ENCODE measurements around the gene PIAS4. TPM values are rescaled to one million over a fixed set of nuclear protein-coding genes. Genes with fewer than 3 reads are reported as not detected.

PIAS4 gene
- total RNA-seq, 2 experiments from 2014 or later: 32.9 to 34.7 TPM

DNA sequence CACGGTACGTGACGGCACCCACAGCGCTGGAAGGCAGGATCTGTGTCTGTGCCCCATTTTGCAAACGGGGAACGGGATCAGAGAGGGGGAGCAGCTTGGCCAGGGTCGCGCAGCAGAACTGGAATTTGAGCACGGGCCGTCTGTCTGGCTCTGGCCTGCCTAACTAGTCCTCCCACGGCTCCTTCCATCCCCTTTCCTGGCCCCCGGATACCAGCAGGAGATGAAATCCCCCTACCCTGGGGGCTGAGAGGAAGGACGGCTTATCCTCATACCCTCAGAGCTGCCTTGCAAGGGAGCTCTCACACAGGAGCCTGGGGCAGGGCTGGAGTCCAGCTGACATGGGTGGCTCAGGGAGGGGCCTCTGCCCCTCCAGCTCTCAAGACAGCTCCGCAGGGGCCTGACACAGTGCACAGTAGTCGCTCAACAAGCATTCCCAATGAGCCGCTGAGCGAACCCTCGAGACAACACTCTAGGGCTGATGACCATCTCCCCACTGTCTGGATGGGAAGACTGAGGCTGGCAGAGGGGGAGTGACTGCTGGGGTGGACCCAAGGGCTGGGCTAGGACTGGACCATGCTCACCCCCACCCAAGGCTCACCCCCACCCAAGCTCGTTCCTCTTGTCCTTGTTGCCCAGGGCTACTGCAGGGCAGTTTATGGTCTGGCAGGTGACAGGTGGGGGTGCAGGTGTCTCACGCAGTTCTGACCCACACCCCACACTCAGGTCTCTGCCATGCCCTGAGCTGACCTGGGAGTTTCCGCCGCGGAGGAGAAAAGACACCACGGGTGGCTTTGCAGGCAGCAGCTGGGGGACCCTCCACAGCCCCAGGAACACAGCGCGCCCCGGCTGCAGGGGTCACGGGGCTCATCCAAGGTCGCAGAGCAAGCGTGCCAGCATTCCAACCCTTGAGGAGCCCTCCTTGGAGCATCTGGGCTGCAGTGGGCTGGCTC, 55.2 kb downstream of the PIAS4 start:
- POLR2A ChIA-PET: interaction anchor here (0.9 kb wide), 1 partner anchor 57 kb away, joined by 3 read pairs; no protein-coding TSS in a partner anchor
- CTCF ChIA-PET: no interaction called here

DNA sequence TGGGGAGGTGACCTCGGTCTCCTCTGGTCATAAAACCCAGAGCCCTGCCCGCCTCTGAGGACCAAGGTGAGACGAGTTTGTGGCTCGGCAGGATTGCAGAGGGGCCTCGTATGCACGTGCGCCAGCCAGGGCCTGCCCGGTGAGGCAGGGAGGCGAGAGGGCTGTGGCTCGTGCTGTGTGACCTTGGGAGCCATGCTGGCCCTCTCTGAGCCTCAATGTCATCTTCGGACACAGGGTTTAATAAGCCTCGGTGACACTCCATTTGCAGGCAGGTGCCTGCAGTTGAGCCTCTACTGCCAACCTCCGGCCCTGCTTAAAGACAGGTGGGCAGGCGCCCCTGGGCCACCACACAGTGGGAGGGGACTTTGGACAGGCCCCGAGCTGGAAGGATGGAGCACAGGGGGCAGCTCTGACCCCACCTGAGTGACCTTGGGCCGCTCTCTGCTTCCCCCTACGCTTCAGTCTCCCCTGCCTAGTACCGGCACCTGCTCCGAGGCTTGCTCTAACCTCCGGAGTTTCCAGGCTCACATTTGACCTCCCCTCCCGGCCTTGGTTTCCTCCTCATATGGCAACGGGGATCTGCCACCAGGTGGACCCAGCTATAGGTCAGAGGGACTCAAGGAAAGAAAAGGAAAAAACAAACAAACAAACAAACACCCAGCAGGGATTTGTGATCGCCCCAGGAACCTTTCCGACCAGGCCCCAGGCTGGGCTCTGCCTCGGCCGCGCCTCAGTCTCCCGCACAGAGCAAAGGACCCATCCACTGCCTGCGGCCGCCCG, 56.0 kb downstream of the PIAS4 start:
- ChIA-PET POLR2A (no interaction called here), CTCF (interaction anchor here (0.6 kb wide), 1 partner anchor 80 kb away, joined by 3 read pairs; no protein-coding TSS in a partner anchor)

DNA sequence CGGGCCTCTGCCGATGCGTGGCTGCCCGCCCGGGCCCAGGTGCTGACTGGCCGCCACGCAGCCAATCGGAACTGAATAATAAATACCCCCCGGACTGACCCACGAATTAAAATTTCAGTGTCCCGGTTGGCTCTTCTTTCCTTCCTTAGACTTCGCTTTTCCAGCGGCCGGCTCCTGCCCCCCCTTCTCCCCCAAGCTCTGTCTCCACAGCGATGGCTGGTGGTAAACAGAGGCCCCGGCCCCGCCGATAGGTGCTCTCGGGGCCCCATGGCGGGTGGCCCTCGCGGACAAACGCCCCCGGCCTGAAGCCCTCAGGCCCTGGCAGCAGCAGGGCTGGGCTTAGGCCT, 56.6 kb downstream of the PIAS4 start:
- POLR2A ChIA-PET: no interaction called here

DNA sequence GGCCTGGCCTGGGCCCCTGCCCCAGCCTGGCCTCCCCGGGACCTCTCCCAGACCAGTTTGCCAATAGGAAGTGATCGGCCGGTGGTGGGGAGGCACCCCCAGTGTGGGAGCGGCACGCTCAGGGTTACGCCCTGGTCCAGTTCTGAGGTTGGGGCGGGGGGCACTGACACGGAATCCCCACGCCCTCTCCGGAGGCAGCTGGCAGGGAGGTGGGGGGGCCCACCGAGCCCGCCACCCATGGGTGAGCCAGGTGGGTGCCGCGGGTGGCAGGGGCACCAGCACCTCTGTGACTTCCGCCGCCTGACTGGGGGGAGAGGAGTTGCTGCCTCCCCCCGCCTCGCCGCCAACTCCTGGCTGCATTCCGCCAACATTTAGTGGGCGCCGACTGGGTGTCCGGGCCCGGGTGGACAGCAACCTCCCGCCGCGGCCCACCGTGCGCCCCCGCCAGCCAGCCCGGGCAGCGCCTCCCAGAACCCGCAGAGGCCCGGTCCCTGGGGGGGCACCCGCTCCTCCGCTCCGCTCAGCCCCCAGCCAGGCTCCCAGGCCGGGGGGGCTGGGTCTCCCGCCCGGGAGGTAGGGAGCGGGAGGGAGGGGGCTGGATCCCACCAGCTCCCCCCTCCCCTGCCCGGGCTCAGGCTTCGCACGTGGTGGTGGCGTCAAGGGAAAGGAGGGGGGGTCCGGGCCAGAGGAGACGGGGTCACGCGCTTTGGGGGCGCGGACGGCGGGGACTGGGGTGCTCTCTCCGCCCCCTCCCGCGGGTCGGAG, 57.1 kb downstream of the PIAS4 start:
- ChIA-PET CTCF (interaction anchor here (0.6 kb wide), 1 partner anchor 14 kb away, joined by 3 read pairs; no protein-coding TSS in a partner anchor), POLR2A (interaction anchor here (0.5 kb wide), 1 partner anchor 40 kb away, joined by 3 read pairs; no protein-coding TSS in a partner anchor)

More for the DNA sequence above, 56.6 kb downstream of the PIAS4 start:
- CTCF ChIA-PET: interaction anchor here (0.6 kb wide), 2 partner anchors 15 to 79 kb away, joined by 3 read pairs; no protein-coding TSS in a partner anchor

DNA sequence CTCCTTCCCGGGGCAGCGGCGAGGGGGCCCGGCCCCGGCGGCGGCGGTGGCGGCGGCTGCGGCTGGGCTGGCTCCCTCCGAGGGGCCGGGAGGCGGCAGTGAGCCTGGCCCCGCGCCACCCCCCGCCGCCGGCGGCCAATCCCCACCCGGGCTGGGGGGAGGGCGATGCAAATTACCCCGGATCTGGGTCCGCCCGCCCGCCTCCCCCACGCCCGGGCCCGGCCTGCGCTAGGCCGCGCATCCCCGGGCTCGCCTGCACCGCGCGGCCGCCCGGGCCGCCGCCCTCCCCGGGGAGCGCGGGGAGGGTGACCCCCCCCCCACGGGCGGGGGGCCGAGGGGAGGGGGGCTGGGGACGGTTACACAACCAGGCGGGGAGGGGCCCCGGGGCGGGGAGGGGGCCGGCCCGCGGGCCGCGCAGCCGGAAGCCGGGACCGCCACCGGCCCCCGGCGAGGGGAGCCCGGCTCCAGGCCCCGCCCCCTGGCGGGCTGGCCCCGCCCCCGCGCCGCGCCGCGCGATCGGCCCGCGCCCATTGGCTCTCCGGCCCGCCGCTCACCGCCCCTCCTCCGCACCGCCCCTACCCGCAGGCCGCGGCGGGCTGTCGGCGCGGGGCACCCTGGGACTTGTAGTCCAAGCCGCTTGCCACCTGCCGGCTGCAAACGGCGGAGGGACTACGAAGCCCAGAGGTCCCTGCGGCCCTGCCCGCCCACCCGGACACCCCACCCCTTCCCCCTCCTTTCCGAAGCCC, 58.1 kb downstream of the PIAS4 start:
- POLR2A ChIA-PET: interaction anchor here (0.7 to 1.6 kb wide), 3 partner anchors 13 to 80 kb away, joined by 3 to 5 read pairs (median 4); partner anchors contain the start of gene EEF2
- CTCF ChIA-PET: interaction anchor here (0.5 kb wide), 1 partner anchor 747 kb away, joined by 3 read pairs; no protein-coding TSS in a partner anchor

DNA sequence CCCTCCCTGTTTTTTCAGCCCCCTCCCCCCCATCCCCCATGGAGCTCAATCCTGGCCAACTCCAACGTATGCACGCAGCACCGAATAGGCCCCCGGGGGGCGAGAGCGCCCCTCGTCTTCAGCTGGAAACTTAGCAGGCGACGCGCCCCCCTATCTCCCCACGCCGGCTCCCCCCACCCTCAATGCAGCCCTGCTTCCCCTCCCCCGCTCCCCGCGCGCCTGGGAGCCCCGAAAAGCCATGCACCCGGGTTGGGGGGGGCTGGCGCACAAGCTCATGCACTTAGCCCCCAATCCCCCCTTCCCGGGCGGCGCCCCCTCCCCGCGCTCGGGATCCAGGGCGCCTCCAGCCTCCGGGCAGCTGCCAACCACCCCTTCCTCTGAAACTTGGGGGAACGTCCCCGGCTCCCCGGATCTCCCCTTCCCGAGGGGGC, 58.7 kb downstream of the PIAS4 start:
- ChIA-PET POLR2A (interaction anchor here (0.6 to 1.6 kb wide), 4 partner anchors 12 to 81 kb away, joined by 3 to 5 read pairs (median 4); partner anchors contain the start of gene EEF2), CTCF (interaction anchor here (0.5 kb wide), 1 partner anchor 746 kb away, joined by 3 read pairs; no protein-coding TSS in a partner anchor)

DNA sequence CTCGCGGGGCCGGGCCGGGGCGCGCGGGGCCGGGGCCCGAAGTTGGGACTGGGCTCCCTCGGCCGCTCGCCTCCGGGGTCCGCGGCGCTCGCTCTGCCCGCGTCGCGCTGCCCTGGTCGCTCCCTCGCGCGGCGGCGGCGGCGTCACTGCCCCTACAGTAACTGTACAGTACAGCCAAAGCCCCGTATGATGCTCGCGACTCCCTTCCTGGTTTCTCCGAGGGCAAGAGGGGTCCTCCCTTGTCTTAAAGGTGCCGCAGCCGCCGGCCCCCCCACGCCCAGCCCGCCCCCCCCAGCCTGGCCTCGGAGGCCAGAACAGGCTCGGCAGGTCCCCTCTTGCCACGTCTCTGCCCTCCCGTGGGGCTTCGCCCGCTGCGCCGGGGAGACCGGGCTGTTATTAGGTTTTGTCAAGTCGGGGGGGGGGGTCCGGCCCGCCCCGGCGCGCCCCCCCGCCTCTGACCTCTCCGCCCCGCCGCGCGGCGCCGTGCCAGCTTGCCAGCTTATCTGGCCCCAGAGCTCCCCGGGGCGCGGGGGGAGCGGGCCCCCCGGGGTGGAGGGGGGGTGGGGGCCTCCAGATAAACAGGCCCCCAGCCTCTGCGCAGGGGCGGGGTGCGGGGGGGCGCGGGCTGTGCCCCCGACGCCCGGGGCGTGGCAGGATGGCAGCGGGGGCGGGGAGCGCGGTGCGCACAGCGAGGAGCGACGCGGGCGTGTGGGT, 59.3 kb downstream of the PIAS4 start, which contains the start of gene ZBTB7A:
Gene ZBTB7A, minus strand, starts transcription at position 218 of the 714 bp plus-strand sequence. CDS start 11,667 bp downstream, outside the sequence.
- CTCF ChIA-PET: no interaction called here
- POLR2A ChIA-PET: interaction anchor here (0.5 to 1.6 kb wide), 6 partner anchors 22 to 110 kb away, joined by 3 to 5 read pairs (median 3); partner anchors contain the start of gene EEF2

DNA sequence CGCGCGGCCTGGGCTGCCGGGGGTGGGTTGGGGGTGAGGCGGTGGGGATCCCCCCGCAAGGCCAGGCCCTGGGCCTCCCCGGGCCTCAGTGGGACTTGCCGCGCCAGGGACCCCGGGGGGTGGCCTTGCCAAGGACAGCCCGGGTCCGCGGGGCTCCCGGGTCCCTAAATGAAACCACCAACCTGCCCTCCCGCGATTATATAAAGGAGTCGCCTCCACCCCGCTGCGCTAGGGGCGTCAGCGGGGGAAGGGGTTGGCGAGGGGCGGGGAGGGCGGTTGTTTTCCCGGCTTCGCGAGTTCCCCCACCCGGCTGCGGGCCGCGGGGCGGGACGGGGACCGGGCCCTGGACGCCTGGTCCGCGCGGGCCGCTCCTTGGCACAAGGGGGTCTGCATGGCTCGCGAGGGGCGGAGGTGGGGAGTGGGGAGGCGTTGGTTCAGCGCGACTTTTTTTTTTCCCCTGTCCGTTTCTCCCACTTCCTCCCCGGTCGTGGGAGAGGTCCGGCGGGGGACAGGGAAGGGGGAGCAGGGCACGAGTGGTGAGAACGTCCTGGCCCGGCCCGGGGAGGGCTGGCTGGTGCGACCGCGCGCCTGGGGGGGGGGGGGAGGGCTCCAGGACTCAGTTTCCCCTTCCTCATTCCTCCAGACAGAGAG, 60.0 kb downstream of the PIAS4 start:
- ChIA-PET POLR2A (interaction anchor here (0.5 to 0.7 kb wide), 3 partner anchors 77 to 110 kb away, joined by 3 read pairs; partner anchors contain the start of gene EEF2), CTCF (interaction anchor here (2.3 kb wide), 1 partner anchor 72 kb away, joined by 6 read pairs; no protein-coding TSS in a partner anchor)

DNA sequence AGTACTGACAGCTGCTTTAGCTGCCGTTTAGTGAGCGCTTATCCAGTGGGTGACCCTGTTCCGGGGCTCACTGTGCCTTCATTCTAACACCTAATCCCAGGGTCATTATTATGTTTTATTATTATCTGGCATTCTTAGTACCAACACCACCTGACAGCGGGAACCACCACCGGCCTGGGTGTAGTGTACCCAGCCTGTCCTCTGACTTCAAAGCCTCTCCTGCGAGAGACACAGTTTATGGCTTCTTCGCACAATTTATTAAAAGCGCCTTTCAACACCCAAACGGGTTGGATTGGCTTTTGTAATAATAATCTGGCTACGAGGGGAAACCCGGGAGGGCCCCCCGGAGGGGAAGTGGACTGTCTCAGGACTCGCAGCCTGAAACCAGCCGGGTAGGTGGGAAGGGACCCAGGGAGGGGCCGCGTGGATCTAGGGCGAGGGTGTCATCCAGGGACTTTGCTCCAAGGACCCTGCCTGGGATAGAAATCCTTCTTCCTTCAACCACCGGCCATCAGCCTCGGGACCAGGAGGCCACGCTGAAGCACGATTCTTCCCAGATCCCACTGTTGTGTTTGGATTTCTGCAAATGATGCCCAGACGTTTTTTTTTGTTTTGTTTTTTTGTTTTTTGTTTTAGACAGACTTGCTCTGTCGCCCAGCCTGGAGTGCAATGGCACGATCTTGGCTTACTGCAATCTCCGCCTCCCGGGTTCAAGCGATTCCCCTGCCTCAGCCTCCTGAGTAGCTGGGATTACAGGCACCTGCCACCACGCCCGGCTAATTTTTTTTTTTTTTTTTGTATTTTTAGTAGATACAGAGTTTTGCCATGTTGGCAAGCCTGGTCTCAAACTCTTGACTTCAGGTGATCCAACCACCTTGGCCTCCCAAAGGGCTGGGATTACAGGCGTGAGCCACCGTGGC, 60.8 kb downstream of the PIAS4 start:
- ChIA-PET CTCF (interaction anchor here (0.6 to 2.3 kb wide), 2 partner anchors 18 to 72 kb away, joined by 4 to 6 read pairs; no protein-coding TSS in a partner anchor), POLR2A (no interaction called here)

DNA sequence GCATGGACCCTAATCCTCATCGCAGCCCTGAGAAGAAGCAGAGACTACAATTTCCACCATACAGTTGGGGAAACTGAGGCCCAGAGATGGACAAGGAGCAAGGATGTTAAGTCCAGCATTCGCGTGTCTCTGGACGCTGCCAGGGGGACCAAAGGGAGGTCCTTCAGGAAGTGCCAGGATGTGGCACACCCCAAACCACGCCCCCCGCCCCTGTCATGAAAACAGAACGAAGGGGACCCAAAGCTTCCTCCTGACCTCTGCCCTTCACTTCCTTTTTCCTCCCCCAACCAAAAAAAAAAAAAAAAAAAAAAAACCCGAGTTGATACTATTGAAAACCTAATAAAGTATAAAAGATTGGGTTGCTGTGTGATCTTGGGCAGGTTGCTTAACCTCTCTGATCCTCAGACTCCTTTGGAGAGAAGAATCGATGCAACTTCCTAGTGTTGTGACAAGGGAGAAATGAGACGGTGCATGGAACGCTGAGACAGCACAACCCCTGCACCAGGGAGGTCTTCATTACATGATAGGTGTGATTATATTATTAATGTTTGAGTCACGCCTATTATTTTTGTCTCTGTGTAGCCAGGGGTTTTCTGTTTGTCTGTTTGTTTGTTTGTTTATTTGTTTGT, 61.9 kb downstream of the PIAS4 start:
- CTCF ChIA-PET: interaction anchor here (0.6 to 2.3 kb wide), 2 partner anchors 70 to 381 kb away, joined by 4 to 6 read pairs; no protein-coding TSS in a partner anchor
- POLR2A ChIA-PET: interaction anchor here (0.6 kb wide), 2 partner anchors 8 to 801 kb away, joined by 4 to 7 read pairs; no protein-coding TSS in a partner anchor

DNA sequence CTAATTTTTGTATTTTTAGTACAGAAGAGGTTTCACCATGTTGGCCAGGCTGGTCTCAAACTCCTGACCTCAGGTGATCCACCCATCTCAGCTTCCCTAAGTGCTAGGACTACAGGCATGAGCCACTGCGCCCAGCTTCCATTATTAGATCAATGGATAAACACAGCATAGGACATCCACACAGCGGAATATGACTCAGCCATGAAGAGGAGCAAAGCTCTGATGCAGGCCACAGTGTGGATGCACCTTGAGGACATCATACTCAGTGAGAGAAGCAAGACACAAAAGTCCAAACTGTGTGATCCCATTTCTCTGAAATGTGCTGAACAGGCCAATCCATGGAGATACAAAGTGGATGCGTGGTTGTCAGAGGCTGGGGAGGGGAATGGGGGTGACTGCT, 64.1 kb downstream of the PIAS4 start:
- CTCF ChIA-PET: interaction anchor here (0.7 kb wide), 1 partner anchor 1574 kb away, joined by 3 read pairs; no protein-coding TSS in a partner anchor
- POLR2A ChIA-PET: no interaction called here

DNA sequence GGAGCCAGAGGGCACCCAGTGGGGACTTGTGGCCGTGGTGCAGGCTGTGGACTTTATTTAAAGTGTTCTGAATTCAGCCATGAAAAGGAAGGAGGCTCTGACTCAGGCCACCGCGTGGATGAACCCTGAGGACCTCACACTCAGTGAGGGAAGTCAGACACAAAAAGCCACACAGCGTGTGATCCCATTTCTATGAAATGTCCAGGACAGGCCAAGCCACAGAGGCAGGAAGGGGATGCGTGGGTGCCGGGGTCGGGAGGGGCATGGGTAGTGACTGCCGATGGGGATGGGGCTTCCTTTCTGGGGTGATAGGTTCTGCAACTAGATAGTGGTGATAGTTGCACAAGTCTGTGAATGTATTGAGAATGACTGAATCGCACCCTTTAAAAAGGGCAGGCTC, 67.8 kb downstream of the PIAS4 start:
- POLR2A ChIA-PET: no interaction called here

DNA sequence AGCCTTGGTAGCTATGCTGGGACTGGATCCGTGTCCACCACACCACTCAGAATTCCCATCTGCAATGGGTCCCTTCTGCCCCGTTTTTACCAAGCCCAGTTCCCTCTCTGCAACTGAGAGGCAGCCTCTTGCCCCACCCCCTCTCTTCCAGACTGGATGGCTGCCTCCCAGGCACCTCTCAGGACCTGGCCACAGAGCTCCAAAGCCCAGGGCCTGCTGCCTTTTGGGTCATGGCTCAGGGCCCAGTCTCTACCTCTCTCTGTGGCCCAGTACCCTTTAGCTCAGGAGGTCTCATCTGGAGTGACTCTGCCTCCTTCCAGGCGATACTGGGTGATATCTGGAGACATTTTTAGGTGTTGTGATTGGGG, 69.5 kb downstream of the PIAS4 start:
- ChIA-PET POLR2A (no interaction called here), CTCF (no interaction called here)

More for the DNA sequence above, 67.8 kb downstream of the PIAS4 start:
- CTCF ChIA-PET: no interaction called here

DNA sequence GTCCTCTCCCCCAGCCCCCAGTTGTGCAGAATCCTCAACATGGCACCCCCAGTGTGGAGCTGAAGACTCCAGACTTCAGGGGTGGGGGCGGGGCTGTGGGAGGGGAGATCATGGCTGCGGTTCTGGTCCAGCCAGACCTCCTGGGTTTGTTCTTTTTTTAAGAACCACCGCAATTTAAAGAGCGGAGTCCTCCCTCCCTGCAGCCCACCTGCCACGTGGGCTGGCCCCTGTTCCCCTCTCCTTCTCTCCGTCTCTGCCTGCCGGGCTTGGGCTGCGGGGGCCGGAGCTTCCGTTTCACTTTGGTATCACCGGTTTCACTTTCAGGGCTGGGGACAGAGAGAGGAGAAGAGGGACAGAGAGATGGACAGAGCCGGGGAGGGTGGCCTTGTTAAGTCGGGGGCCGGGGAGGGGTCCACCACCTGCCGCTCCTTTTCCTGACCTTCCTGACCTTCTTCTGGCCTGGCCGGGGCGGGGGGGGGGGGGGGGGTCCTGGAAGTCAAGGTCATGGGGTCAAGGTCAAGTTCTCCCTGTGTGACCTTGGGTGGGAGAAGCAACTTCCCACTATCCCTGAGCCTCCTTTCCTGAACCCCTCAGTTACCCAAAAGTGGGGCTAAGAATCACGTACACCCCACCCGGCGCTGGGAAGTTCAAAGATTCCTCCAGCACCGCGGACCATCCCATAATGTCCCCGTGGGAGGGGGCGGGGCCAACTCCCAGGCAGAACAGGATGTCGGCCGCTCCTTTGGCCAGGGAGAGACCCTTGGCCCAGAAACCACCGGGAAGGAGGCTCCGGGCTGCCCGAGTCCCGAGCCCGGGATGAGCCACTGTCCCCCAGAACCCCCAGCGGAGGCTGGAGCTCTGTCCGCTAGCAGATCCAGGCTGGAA, 70.5 kb downstream of the PIAS4 start:
- ChIA-PET POLR2A (interaction anchor here (0.5 to 1.3 kb wide), 4 partner anchors 9 to 90 kb away, joined by 3 to 5 read pairs (median 4); no protein-coding TSS in a partner anchor), CTCF (interaction anchor here (0.8 to 1.4 kb wide), 2 partner anchors 31 to 62 kb away, joined by 3 to 5 read pairs; no protein-coding TSS in a partner anchor)

Measured in activated CD8-positive, alpha-beta memory T cell treated with anti-CD3 and anti-CD28 coated beads for 36 hours (primary cell).